CD4-positive, CD25-positive, alpha-beta regulatory T cell (primary cell): ENCODE data around the gene GTF2H1. TPM values are rescaled to one million over a fixed set of nuclear protein-coding genes. Genes with fewer than 3 reads are reported as not detected.

Source experiments
- ATAC-seq, 2 donors: fragments of 150-1000 bp; cut with Tn5 transposase; one replicate each; pipeline ENCODE4 v1.10.0; 2021; ENCODE audit warnings: low read depth in 2 of 2, moderate number of reproducible peaks in 2 of 2, moderate library complexity in 1 of 2
- DNase-seq, 3 donors: peaks; one replicate each; pipeline versions ENCODE4 v3.0.0 to v3.0.0-alpha.2; 2012 to 2022; ENCODE audit warnings: mixed read lengths in 1 of 3
- H3K27ac ChIP-seq: one replicate; pipeline ENCODE4 v1.7.0; 2013; ENCODE audit warnings: mild to moderate bottlenecking, low read length; ENCODE audit not compliant: insufficient read depth, poor library complexity, severe bottlenecking
- H3K27me3 ChIP-seq: one replicate; pipeline ENCODE4 v1.7.0; 2013; ENCODE audit warnings: low read length; ENCODE audit not compliant: control insufficient read depth, insufficient read depth
- H3K36me3 ChIP-seq: one replicate; pipeline ENCODE4 v1.7.0; 2013; ENCODE audit warnings: mild to moderate bottlenecking, low read length, moderate library complexity; ENCODE audit not compliant: control insufficient read depth, insufficient read depth
- H3K4me1 ChIP-seq: 2 replicates; pipeline ENCODE4 v1.7.0; 2013; ENCODE audit warnings: mild to moderate bottlenecking, low read length; ENCODE audit not compliant: insufficient read depth, control insufficient read depth, poor library complexity, severe bottlenecking
- H3K4me3 ChIP-seq: one replicate; pipeline ENCODE4 v1.7.0; 2013; ENCODE audit warnings: low read depth, mild to moderate bottlenecking, low read length, moderate library complexity
- H3K9me3 ChIP-seq, 2 experiments: 1 replicate in 1 of 2; 2 replicates in 1 of 2; pipeline ENCODE4 v1.7.0; 2013; ENCODE audit warnings: low read length in 2 of 2, mild to moderate bottlenecking in 1 of 2, moderate library complexity in 1 of 2; ENCODE audit not compliant: control insufficient read depth in 2 of 2
- H3K27ac Mint-ChIP-seq, 3 donors: one replicate each; pipeline ENCODE4 v1.8.0; 2020 to 2022; ENCODE audit warnings: mild to moderate bottlenecking in 3 of 3, mixed read lengths in 3 of 3, moderate library complexity in 2 of 3
- H3K27me3 Mint-ChIP-seq: one replicate; pipeline ENCODE4 v1.8.0; 2022; ENCODE audit warnings: mild to moderate bottlenecking, mixed read lengths
- H3K36me3 Mint-ChIP-seq: one replicate; pipeline ENCODE4 v1.8.0; 2020; ENCODE audit warnings: mixed read lengths
- H3K4me1 Mint-ChIP-seq, 4 donors: one replicate each; pipeline ENCODE4 v1.8.0; 2020 to 2022; ENCODE audit warnings: mixed read lengths in 4 of 4, mild to moderate bottlenecking in 1 of 4
- H3K4me3 Mint-ChIP-seq, 4 donors: one replicate each; pipeline ENCODE4 v1.8.0; 2020 to 2022; ENCODE audit warnings: mild to moderate bottlenecking in 4 of 4, mixed read lengths in 4 of 4, moderate library complexity in 3 of 4
- H3K9me3 Mint-ChIP-seq, 7 donors: one replicate each; pipeline ENCODE4 v1.8.0; 2020 to 2022; ENCODE audit warnings: mixed read lengths in 7 of 7, mild to moderate bottlenecking in 3 of 7, moderate library complexity in 2 of 7
- polyA plus RNA-seq, 4 donors: library from polyadenylated mRNA; unstranded; fragments of 300-500 nt; fragmentation: Illumina TruSeq; gene quantifications; one replicate each; pipeline ENCODE4 v1.2.3, GENCODE V29; 2021
- total RNA-seq: library from RNA; stranded (reverse); gene quantifications from one replicate; pipeline ENCODE4 v1.2.3, GENCODE V29; 2022

The GTF2H1 gene
- total and polyA plus RNA-seq, 5 donors from 2014 or later: 25.8 to 32.0 (median 29.8) TPM

GRCh38 chr11:18367431-18367830, 45.1 kb downstream of the GTF2H1 start:
- ATAC-seq: no peak
- Mint-ChIP-seq H3K4me1 (peaks cover 5 to 9% (median 7%) of the 10 kb centered on the region in 4 donors), H3K27me3 (no peaks in the 10 kb centered on the region), H3K27ac (peak overlapping the region in 1 of 3 donors; percentile 89), H3K36me3 (peaks cover 27% of the 10 kb centered on the region), H3K4me3 (no peak overlapping the region), H3K9me3 (no peaks in the 10 kb centered on the region)
- H3K36me3 ChIP-seq: peaks cover 46% of the 10 kb centered on the region
- no peaks in the 10 kb centered on the region for H3K27me3 ChIP-seq
- DNase-seq: no peak
- no peaks in the 10 kb centered on the region for H3K4me1 ChIP-seq
- no peaks in the 10 kb centered on the region for H3K9me3 ChIP-seq
- H3K4me3 ChIP-seq: no peak overlapping the region
- no peak overlapping the region for H3K27ac ChIP-seq

DNA sequence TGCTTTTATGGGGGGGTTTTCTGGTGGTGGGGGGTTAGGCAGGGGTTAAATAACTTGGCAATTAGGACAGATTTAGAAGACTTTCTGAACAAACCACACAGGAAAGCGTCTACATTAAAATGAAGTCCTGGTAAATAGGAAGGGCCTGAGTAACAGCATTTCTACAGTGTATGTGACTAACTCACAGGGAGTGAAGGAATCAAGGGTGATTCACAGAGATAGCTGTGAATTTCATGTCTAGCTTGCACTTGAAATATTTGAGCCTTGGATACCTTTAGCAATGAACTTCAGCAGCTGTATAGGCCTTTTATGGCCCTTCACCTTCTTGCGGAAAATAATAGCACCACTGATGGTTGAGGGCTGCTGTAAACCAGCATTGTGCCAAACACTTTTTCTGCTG, 45.9 kb downstream of the GTF2H1 start:
- H3K27ac ChIP-seq: no peak overlapping the region
- no peaks in the 10 kb centered on the region for H3K27me3 ChIP-seq
- H3K4me3 ChIP-seq: no peak overlapping the region
- Mint-ChIP-seq H3K9me3 (no peaks in the 10 kb centered on the region), H3K4me1 (peaks cover 5 to 9% (median 7%) of the 10 kb centered on the region in 4 donors), H3K4me3 (no peak overlapping the region), H3K36me3 (peaks cover 26% of the 10 kb centered on the region), H3K27me3 (no peaks in the 10 kb centered on the region), H3K27ac (peak overlapping the region in 2 of 3 donors; percentile 1 to 50)
- no peaks in the 10 kb centered on the region for H3K9me3 ChIP-seq
- no peaks in the 10 kb centered on the region for H3K4me1 ChIP-seq
- DNase-seq (no peak), ATAC-seq (no peak)
- H3K36me3 ChIP-seq: peaks cover 41% of the 10 kb centered on the region

- DNase-seq (no peak), ATAC-seq (no peak)
- Histone ChIP-seq H3K9me3 (no peaks in the 10 kb centered on the region), H3K4me1 (no peaks in the 10 kb centered on the region), H3K4me3 (no peak overlapping the region), H3K36me3 (peaks cover 31% of the 10 kb centered on the region), H3K27ac (no peak overlapping the region), H3K27me3 (no peaks in the 10 kb centered on the region)
- H3K27ac Mint-ChIP-seq: peak overlapping the region in 2 of 3 donors; percentile 17 to 50
- no peaks in the 10 kb centered on the region for H3K9me3 Mint-ChIP-seq
- H3K4me1 Mint-ChIP-seq: peaks cover 5 to 9% (median 7%) of the 10 kb centered on the region in 4 donors
- H3K27me3 Mint-ChIP-seq: no peaks in the 10 kb centered on the region
- no peak overlapping the region for H3K4me3 Mint-ChIP-seq
- peaks cover 19% of the 10 kb centered on the region for H3K36me3 Mint-ChIP-seq
Observed at GRCh38 chr11:18369398-18369797, 47.0 kb downstream of the GTF2H1 start.

- no peak overlapping the region for H3K4me3 ChIP-seq
- no peak for DNase-seq
- H3K9me3 ChIP-seq: no peaks in the 10 kb centered on the region
- ATAC-seq: no peak
- peaks cover 1 to 9% (median 5%) of the 10 kb centered on the region in 4 donors for H3K4me1 Mint-ChIP-seq
- H3K36me3 Mint-ChIP-seq: peaks cover 10% of the 10 kb centered on the region
- no peak overlapping the region for H3K27ac ChIP-seq
- H3K27ac Mint-ChIP-seq: peak overlapping the region in 1 of 3 donors; percentile 42
- peaks cover 16% of the 10 kb centered on the region for H3K36me3 ChIP-seq
- H3K27me3 ChIP-seq: no peaks in the 10 kb centered on the region
- no peaks in the 10 kb centered on the region for H3K9me3 Mint-ChIP-seq
- H3K4me3 Mint-ChIP-seq: no peak overlapping the region
- no peaks in the 10 kb centered on the region for H3K4me1 ChIP-seq
- H3K27me3 Mint-ChIP-seq: no peaks in the 10 kb centered on the region
Observed at GRCh38 chr11:18371279-18371678, 48.9 kb downstream of the GTF2H1 start.

- DNase-seq (no peak), ATAC-seq (no peak)
- Mint-ChIP-seq H3K36me3 (peaks cover 3% of the 10 kb centered on the region), H3K9me3 (no peaks in the 10 kb centered on the region), H3K4me3 (no peak overlapping the region), H3K4me1 (peaks cover 0 to 9% (median 3%) of the 10 kb centered on the region in 4 donors), H3K27ac (no peak overlapping the region), H3K27me3 (no peaks in the 10 kb centered on the region)
- H3K27me3 ChIP-seq: no peaks in the 10 kb centered on the region
- H3K4me3 ChIP-seq: no peak overlapping the region
- peaks cover 7% of the 10 kb centered on the region for H3K36me3 ChIP-seq
- no peak overlapping the region for H3K27ac ChIP-seq
- no peaks in the 10 kb centered on the region for H3K9me3 ChIP-seq
- no peaks in the 10 kb centered on the region for H3K4me1 ChIP-seq
Observed at GRCh38 chr11:18372201-18372600, 49.8 kb downstream of the GTF2H1 start.

GRCh38 chr11:18374956-18375355, 52.6 kb downstream of the GTF2H1 start:
- Mint-ChIP-seq H3K27me3 (no peaks in the 10 kb centered on the region), H3K4me1 (no peaks in the 10 kb centered on the region), H3K36me3 (no peaks in the 10 kb centered on the region), H3K27ac (no peak overlapping the region), H3K4me3 (no peak overlapping the region), H3K9me3 (no peaks in the 10 kb centered on the region)
- H3K27me3 ChIP-seq: no peaks in the 10 kb centered on the region
- no peak overlapping the region for H3K27ac ChIP-seq
- H3K36me3 ChIP-seq: no peaks in the 10 kb centered on the region
- no peak overlapping the region for H3K4me3 ChIP-seq
- no peaks in the 10 kb centered on the region for H3K9me3 ChIP-seq
- DNase-seq (no peak), ATAC-seq (no peak)
- no peaks in the 10 kb centered on the region for H3K4me1 ChIP-seq

- no peaks in the 10 kb centered on the region for H3K9me3 Mint-ChIP-seq
- Histone ChIP-seq H3K27ac (no peak overlapping the region), H3K27me3 (no peaks in the 10 kb centered on the region), H3K36me3 (no peaks in the 10 kb centered on the region), H3K4me1 (no peaks in the 10 kb centered on the region), H3K9me3 (no peaks in the 10 kb centered on the region), H3K4me3 (no peak overlapping the region)
- no peak for DNase-seq
- no peak for ATAC-seq
- H3K27ac Mint-ChIP-seq: no peak overlapping the region
- no peak overlapping the region for H3K4me3 Mint-ChIP-seq
- H3K36me3 Mint-ChIP-seq: no peaks in the 10 kb centered on the region
- H3K27me3 Mint-ChIP-seq: no peaks in the 10 kb centered on the region
- H3K4me1 Mint-ChIP-seq: no peaks in the 10 kb centered on the region
Observed at GRCh38 chr11:18375941-18376340, 53.6 kb downstream of the GTF2H1 start.

GRCh38 chr11:18379201-18379600, 56.8 kb downstream of the GTF2H1 start:
- Histone ChIP-seq H3K27me3 (no peaks in the 10 kb centered on the region), H3K27ac (no peak overlapping the region), H3K9me3 (no peaks in the 10 kb centered on the region), H3K4me1 (peaks cover 14% of the 10 kb centered on the region), H3K36me3 (no peaks in the 10 kb centered on the region), H3K4me3 (no peak overlapping the region)
- DNase-seq (no peak), ATAC-seq (no peak)
- peak overlapping the region in 1 of 4 donors; percentile 83 for H3K4me3 Mint-ChIP-seq
- H3K9me3 Mint-ChIP-seq: no peaks in the 10 kb centered on the region
- H3K27ac Mint-ChIP-seq: no peak overlapping the region
- H3K4me1 Mint-ChIP-seq: peaks cover 0 to 19% (median 14%) of the 10 kb centered on the region in 4 donors
- no peaks in the 10 kb centered on the region for H3K36me3 Mint-ChIP-seq
- no peaks in the 10 kb centered on the region for H3K27me3 Mint-ChIP-seq
